Caco-2 (cell line): Measurements from ENCODE around the gene WASF3. TPM values are rescaled to one million over a fixed set of nuclear protein-coding genes. Genes with fewer than 3 reads are reported as not detected.

Experiments used
- BruUV-seq: library from RNA; stranded (reverse); fragments of 400-500 nt; replicated peaks from 2 replicates; lab custom pipeline; 2021; lab: Mats Ljungman, UMichigan
- CTCF ChIA-PET: fragments of 300-600 bp; sonication (Branson Sonifier 250); formaldehyde crosslinking; loops from one replicate; lab custom pipeline; 2022; ENCODE audit warnings: antibody characterized with exemption; lab: Charles Lee
- POLR2A ChIA-PET: fragments of 300-600 bp; sonication (Branson Sonifier 250); formaldehyde crosslinking; loops from one replicate; lab custom pipeline; 2022; ENCODE audit warnings: antibody characterized with exemption; lab: Charles Lee
- DNase-seq, 2 experiments: peaks; one replicate each; pipeline versions ENCODE4 v3.0.0 to v3.0.0-alpha.2; 2020 to 2022
- H3K27me3 ChIP-seq: replicated peaks from 2 replicates; pipeline ENCODE4 v1.6.0; 2011; ENCODE audit warnings: low read length; ENCODE audit not compliant: control insufficient read depth, insufficient read depth
- H3K36me3 ChIP-seq: 2 replicates; pipeline ENCODE4 v1.5.1; 2011; ENCODE audit warnings: low read length; ENCODE audit not compliant: control insufficient read depth, insufficient read depth
- H3K4me1 ChIP-seq: fragments of 250-450 bp; sonication (Bioruptor Pico); 2 replicates; pipeline ENCODE4 v1.5.1; 2020; ENCODE audit warnings: mild to moderate bottlenecking
- H3K4me3 ChIP-seq: 2 replicates; pipeline ENCODE4 v1.5.1; 2011; ENCODE audit warnings: low read depth, mild to moderate bottlenecking, control low read depth, low read length
- H3K9me3 ChIP-seq: fragments of 250-450 bp; sonication (Bioruptor Pico); 2 replicates; pipeline ENCODE4 v1.5.1; 2020; ENCODE audit warnings: mild to moderate bottlenecking, moderate library complexity
- H3K27ac Mint-ChIP-seq: one replicate; pipeline ENCODE4 v1.8.0; 2022; ENCODE audit warnings: mixed read lengths; ENCODE audit not compliant: unreplicated experiment
- H3K27me3 Mint-ChIP-seq: one replicate; pipeline ENCODE4 v1.8.0; 2022; ENCODE audit warnings: mixed read lengths; ENCODE audit not compliant: insufficient read depth, unreplicated experiment
- H3K36me3 Mint-ChIP-seq: one replicate; pipeline ENCODE4 v1.8.0; 2022; ENCODE audit warnings: mild to moderate bottlenecking, mixed read lengths; ENCODE audit not compliant: insufficient read depth, unreplicated experiment
- H3K4me1 Mint-ChIP-seq: one replicate; pipeline ENCODE4 v1.8.0; 2022; ENCODE audit warnings: low read depth, mixed read lengths; ENCODE audit not compliant: unreplicated experiment
- H3K4me3 Mint-ChIP-seq: one replicate; pipeline ENCODE4 v1.8.0; 2022; ENCODE audit warnings: mild to moderate bottlenecking, moderate library complexity, mixed read lengths; ENCODE audit not compliant: unreplicated experiment
- H3K9me3 Mint-ChIP-seq: one replicate; pipeline ENCODE4 v1.8.0; 2022; ENCODE audit warnings: mixed read lengths; ENCODE audit not compliant: unreplicated experiment
- intact Hi-C: fragments of 100-400 bp; cut with micrococcal nuclease; formaldehyde crosslinking; loops from one replicate; pipeline ENCODE4 v1.10.0; 2022; ENCODE audit not compliant: unreplicated experiment
- total RNA-seq: library from RNA; stranded (reverse); gene quantifications from 2 replicates; pipeline ENCODE4 v1.2.3, GENCODE V29; 2022
- TF ChIP-seq, protein P1 (sequence below), 2 experiments: fragments of 200-600 bp in 1 of 2; IDR thresholded peaks; 1 replicate in 1 of 2; 2 replicates in 1 of 2; pipeline versions ENCODE4 v1.5.1 to v1.8.0; 2011 to 2022; ENCODE audit warnings: antibody characterized with exemption in 1 of 2, control low read depth in 1 of 2, inconsistent platforms in 1 of 2, low read depth in 1 of 2, low read length in 1 of 2, mild to moderate bottlenecking in 1 of 2, moderate library complexity in 1 of 2; ENCODE audit not compliant: insufficient read depth in 1 of 2, severe bottlenecking in 1 of 2, unreplicated experiment in 1 of 2

WASF3 gene
- total RNA-seq, 1 experiment from 2014 or later = not detected

DNA sequence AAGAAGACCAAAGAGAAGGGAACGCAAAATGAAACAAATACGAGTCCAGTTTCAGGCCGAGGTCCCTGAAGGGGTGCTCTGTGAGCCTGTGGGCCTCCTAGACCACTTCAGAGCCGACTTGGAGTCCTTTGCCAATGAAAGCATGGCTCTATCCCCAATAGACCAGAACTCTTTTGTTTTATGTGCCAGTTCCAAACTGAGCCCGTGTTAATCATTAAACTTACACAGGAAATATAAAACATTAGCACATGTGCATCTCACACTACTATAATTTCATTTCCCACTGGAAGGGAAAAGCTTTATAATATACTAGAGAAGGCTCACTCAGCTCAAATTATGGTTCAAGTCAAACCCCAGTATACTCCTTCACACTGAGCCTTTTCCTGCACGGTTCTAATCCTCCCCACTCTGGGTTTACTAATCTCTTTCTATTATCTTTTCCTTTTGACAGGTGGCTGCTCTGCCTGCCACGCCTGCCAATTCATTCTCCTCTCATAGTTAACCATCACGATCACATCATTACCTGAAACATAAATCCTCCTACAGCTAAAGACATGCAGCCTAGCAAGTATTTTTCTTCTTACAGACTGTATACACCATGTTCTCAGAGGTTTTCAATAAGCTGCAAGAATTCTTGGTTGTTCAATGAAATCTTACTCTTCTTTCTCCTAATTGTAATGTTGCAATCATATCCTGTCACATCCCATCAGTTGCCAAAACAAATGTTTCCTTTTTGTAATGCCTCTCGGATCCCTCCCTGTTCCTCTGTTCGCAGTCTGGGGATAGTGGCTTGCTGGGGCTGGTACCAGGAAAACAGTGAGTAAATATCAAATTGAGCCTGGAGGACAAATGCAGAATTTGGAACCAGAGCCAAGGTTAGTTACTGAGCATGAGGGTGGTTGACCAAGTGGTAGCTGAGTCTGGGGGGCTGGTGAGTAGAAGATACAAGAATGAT lies 18.8 kb upstream of the WASF3 start:
- no peaks in the 10 kb centered on the region for H3K27me3 ChIP-seq
- no peaks in the 10 kb centered on the region for H3K4me1 ChIP-seq
- no peak overlapping the region for H3K27ac Mint-ChIP-seq
- no peaks in the 10 kb centered on the region for H3K9me3 Mint-ChIP-seq
- DNase-seq = no peak
- TF ChIP-seq, protein P1, sequence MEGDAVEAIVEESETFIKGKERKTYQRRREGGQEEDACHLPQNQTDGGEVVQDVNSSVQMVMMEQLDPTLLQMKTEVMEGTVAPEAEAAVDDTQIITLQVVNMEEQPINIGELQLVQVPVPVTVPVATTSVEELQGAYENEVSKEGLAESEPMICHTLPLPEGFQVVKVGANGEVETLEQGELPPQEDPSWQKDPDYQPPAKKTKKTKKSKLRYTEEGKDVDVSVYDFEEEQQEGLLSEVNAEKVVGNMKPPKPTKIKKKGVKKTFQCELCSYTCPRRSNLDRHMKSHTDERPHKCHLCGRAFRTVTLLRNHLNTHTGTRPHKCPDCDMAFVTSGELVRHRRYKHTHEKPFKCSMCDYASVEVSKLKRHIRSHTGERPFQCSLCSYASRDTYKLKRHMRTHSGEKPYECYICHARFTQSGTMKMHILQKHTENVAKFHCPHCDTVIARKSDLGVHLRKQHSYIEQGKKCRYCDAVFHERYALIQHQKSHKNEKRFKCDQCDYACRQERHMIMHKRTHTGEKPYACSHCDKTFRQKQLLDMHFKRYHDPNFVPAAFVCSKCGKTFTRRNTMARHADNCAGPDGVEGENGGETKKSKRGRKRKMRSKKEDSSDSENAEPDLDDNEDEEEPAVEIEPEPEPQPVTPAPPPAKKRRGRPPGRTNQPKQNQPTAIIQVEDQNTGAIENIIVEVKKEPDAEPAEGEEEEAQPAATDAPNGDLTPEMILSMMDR (IDR thresholded peaks at IDR 0.05; ENCODE audit: insufficient read depth in 1 of 2, low read depth in 1 of 2, low read length in 1 of 2, severe bottlenecking in 1 of 2, unreplicated experiment in 1 of 2) = no peak
- H3K4me3 ChIP-seq = no peak overlapping the region
- ChIA-PET CTCF (no interaction called here), POLR2A (interaction anchor here (0.5 kb wide), 1 partner anchor 160 kb away, joined by 3 read pairs; no protein-coding TSS in a partner anchor)
- no peak overlapping the region for H3K4me3 Mint-ChIP-seq
- peaks cover 18% of the 10 kb centered on the region for H3K27me3 Mint-ChIP-seq
- H3K36me3 Mint-ChIP-seq = no peaks in the 10 kb centered on the region
- H3K9me3 ChIP-seq = no peaks in the 10 kb centered on the region
- no peaks in the 10 kb centered on the region for H3K4me1 Mint-ChIP-seq
- H3K36me3 ChIP-seq = no peaks in the 10 kb centered on the region
- intact Hi-C loops = loop anchor here (5.0 kb wide), 1 partner anchor 64 kb away; no protein-coding TSS in a partner anchor
- BruUV-seq = no TSS peak

DNA sequence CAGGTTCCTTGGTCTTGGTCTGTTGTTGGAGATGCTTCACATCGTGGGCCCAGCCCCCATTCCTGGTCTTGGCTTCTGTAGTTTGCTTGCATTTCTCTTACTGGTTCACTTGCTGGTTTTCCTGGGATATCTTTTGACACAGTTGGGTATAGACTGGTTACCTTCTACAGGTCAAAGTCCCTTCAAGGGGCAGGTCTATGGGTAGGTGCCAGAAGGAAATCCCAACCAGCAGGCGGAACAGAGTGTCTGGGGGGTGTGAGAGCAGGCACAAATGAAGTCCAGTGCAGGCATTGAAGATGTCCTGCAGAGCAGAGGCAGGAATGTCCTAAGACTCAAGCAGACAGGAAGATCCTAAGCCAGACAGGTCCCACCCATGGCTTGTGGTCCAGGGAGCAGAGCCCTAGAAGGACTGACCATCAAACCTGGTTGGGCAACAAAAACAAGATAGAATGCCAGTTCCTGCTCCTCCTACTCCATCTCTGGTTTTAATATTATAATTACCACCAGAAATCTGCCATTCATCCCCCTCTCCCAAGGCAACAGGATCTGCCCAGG lies 17.7 kb upstream of the WASF3 start:
- TF ChIP-seq, protein P1 (IDR thresholded peaks at IDR 0.05; ENCODE audit: insufficient read depth in 1 of 2, low read depth in 1 of 2, low read length in 1 of 2, severe bottlenecking in 1 of 2, unreplicated experiment in 1 of 2) = no peak
- ChIA-PET POLR2A (interaction anchor here (0.6 kb wide), 1 partner anchor 32 kb away, joined by 5 read pairs; no protein-coding TSS in a partner anchor), CTCF (no interaction called here)
- no peak overlapping the region for H3K4me3 ChIP-seq
- Mint-ChIP-seq H3K4me1 (no peaks in the 10 kb centered on the region), H3K36me3 (no peaks in the 10 kb centered on the region), H3K27ac (no peak overlapping the region), H3K9me3 (no peaks in the 10 kb centered on the region), H3K27me3 (peaks cover 21% of the 10 kb centered on the region), H3K4me3 (no peak overlapping the region)
- no peaks in the 10 kb centered on the region for H3K9me3 ChIP-seq
- BruUV-seq = no TSS peak
- H3K27me3 ChIP-seq = no peaks in the 10 kb centered on the region
- H3K4me1 ChIP-seq = no peaks in the 10 kb centered on the region
- no peaks in the 10 kb centered on the region for H3K36me3 ChIP-seq
- no peak for DNase-seq
- intact Hi-C loops = loop anchor here (5.0 kb wide), 1 partner anchor 62 kb away; no protein-coding TSS in a partner anchor

DNA sequence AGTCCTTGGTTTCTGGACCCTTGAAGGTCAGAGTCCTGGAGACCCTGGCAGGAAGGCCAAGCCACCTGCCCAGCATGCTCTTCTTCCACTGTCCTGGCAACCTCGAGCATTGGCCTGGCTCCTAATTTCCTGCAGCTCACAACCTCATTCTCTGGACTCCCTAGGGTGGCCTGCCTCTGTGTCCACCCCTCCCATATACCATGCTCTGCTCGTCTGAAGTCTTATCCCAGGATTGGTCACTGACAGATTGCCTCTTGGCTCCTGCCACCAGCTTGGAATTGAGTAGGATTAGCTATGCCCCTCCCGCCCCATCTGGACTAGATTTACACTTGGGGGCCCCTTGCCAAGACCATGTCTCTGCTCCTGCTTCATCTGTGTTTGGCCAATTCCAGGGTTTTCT lies 17.1 kb upstream of the WASF3 start:
- Histone ChIP-seq H3K36me3 (no peaks in the 10 kb centered on the region), H3K9me3 (no peaks in the 10 kb centered on the region), H3K27me3 (no peaks in the 10 kb centered on the region), H3K4me3 (no peak overlapping the region), H3K4me1 (no peaks in the 10 kb centered on the region)
- Mint-ChIP-seq H3K27me3 (peaks cover 21% of the 10 kb centered on the region), H3K27ac (no peak overlapping the region), H3K4me1 (no peaks in the 10 kb centered on the region), H3K9me3 (no peaks in the 10 kb centered on the region), H3K4me3 (no peak overlapping the region), H3K36me3 (no peaks in the 10 kb centered on the region)
- ChIA-PET POLR2A (no interaction called here), CTCF (no interaction called here)
- DNase-seq = no peak
- BruUV-seq = no TSS peak
- TF ChIP-seq, protein P1 (IDR thresholded peaks at IDR 0.05; ENCODE audit: insufficient read depth in 1 of 2, low read depth in 1 of 2, low read length in 1 of 2, severe bottlenecking in 1 of 2, unreplicated experiment in 1 of 2) = no peak
- intact Hi-C loops = no loop called here
